Suprapubic skin (tissue), 4 donors: Measurements from ENCODE around the gene ADARB1.
A peak's percentile ranks its signal among the peaks of the same experiment; 100 is the strongest.

Source experiments
- CTCF ChIP-seq, 2 donors: fragments of 200-600 bp in 1 of 2; fragments of 450-650 bp in 1 of 2; sonication (generic) in 1 of 2; IDR thresholded peaks; one replicate each; pipeline ENCODE4 v1.5.1; 2016 to 2019; ENCODE audit warnings: antibody characterized with exemption in 2 of 2, mild to moderate bottlenecking in 1 of 2, moderate library complexity in 1 of 2
- POLR2A ChIP-seq, 2 donors: fragments of 450-650 bp; IDR thresholded peaks; one replicate each; pipeline ENCODE4 v1.6.1; 2017; ENCODE audit warnings: antibody characterized with exemption in 2 of 2, mild to moderate bottlenecking in 2 of 2, moderate library complexity in 2 of 2
- POLR2AphosphoS5 ChIP-seq, 3 donors: sonication (generic); formaldehyde crosslinking; IDR thresholded peaks; one replicate each; pipeline ENCODE4 v1.6.1; 2017; ENCODE audit warnings: antibody characterized with exemption in 3 of 3

- no peak for TF ChIP-seq POLR2A (IDR thresholded peaks at IDR 0.05)
- peak in 1 of 2 donors; percentile 18 for TF ChIP-seq CTCF (IDR thresholded peaks at IDR 0.05)
- TF ChIP-seq POLR2AphosphoS5 (IDR thresholded peaks at IDR 0.05) = no peak
Measured at GRCh38 chr21:45098867-45099266, 24.5 kb downstream of the ADARB1 start.
